ENCODE measurements around the gene USP19.

- TF ChIP-seq POLR2A (IDR thresholded peaks at IDR 0.05): no peak
- TF ChIP-seq, protein P1, sequence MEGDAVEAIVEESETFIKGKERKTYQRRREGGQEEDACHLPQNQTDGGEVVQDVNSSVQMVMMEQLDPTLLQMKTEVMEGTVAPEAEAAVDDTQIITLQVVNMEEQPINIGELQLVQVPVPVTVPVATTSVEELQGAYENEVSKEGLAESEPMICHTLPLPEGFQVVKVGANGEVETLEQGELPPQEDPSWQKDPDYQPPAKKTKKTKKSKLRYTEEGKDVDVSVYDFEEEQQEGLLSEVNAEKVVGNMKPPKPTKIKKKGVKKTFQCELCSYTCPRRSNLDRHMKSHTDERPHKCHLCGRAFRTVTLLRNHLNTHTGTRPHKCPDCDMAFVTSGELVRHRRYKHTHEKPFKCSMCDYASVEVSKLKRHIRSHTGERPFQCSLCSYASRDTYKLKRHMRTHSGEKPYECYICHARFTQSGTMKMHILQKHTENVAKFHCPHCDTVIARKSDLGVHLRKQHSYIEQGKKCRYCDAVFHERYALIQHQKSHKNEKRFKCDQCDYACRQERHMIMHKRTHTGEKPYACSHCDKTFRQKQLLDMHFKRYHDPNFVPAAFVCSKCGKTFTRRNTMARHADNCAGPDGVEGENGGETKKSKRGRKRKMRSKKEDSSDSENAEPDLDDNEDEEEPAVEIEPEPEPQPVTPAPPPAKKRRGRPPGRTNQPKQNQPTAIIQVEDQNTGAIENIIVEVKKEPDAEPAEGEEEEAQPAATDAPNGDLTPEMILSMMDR (IDR thresholded peaks at IDR 0.05): no peak
These were observed 3.1 kb upstream of the USP19 start for GRCh38 chr3:49123687-49124086.

Measured in lower leg skin (tissue), 3 donors.